Hematopoietic multipotent progenitor cell treated with erythropoietin and hydrocortisone succinate and interleukin-3 and kit ligand, for 8 days (in vitro differentiated cells): Measurements from ENCODE around the gene MMUT.
"Not testable (repeated sequence)": the region's sequence is repeated elsewhere in the genome, so short reads cannot be mapped to it uniquely, and the experiment has no call there.

Experiments used
- DNase-seq: peaks from one replicate; pipeline ENCODE4 v3.0.0-alpha.2; 2015

MMUT gene

DNA sequence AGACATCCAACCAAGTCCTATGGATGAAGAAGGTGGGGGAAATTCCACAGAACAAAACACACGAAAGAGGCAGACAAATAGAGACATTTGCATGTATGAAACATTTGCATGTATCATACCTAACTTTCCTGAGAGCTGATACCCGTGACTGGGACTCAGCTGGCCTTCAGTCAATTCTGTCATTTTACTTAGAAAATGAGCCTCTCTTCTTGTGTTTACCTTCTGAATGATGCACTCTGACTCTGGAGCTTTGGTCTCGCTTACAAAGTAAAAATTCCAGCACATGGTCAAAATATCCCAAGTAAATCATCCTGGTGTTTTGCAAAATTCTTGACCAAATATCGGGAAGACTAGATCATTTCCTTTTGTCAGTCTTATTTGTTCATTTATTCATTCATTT is 46.9 kb downstream of the MMUT start:
- no peak for DNase-seq

DNA sequence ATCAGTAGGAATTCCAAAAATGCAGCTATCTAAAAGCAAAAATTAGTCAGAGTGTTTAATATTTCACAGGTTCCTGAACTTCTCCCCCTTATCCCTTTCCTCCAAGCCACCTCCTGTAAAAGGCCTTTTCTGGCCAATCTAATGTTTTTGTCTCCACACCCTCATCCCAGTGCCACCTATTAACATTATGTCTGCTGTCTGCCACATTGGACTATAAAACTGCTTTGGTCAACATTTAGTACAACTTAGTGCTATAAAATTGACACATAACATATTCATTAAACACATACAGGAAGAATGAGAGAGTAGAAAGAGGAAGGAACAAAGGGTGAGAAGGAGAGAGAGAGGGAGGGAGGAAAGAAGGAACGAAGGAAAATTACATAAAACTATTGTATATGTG is 47.7 kb downstream of the MMUT start:
- no peak for DNase-seq

DNA sequence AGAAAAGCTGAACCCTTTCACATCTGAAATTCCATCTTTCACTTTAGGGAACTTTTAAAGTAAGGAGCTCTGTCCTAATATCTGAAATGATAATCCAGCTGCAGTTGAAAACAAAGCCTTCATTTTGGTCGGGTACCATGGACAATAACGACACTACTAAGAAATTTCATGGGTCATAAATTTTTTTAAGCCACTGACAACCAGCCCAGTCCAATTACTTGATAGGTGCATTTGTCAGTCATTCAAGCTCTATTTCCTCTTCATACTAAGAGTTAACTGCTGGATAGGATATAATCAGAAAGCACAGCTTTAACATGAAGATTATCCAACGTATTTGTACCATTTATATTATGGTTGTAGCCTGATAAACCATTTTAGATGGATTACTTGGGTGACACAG is 52.5 kb downstream of the MMUT start:
- no peak for DNase-seq

DNA sequence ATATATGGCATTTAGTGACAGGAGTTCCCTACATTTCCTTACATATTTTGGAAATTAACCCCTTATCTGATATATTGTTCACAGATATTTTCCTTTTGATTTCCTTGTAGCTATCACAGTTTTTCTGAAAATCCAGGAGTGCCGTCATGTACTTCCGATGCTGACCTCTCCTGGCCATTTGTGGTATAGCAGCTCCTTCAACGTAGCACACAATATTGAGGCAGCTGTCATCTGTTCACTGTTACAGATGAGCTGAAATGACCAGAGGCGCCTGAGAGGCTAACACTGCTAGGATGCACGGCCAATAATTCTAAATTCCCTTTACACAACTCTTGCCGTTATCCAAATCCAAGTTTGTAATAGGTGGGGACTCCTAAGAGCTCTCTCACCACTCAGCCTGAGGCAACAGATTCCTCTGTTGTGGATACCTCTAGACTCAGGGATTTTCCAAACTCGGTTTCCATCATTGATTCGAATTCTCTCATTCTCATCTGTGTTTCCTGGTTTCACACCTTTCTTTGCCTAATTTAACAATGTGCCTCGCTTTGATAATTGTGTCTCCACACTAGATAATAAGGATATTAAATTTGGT is 53.0 kb downstream of the MMUT start:
- DNase-seq, result peak; percentile 58

DNA sequence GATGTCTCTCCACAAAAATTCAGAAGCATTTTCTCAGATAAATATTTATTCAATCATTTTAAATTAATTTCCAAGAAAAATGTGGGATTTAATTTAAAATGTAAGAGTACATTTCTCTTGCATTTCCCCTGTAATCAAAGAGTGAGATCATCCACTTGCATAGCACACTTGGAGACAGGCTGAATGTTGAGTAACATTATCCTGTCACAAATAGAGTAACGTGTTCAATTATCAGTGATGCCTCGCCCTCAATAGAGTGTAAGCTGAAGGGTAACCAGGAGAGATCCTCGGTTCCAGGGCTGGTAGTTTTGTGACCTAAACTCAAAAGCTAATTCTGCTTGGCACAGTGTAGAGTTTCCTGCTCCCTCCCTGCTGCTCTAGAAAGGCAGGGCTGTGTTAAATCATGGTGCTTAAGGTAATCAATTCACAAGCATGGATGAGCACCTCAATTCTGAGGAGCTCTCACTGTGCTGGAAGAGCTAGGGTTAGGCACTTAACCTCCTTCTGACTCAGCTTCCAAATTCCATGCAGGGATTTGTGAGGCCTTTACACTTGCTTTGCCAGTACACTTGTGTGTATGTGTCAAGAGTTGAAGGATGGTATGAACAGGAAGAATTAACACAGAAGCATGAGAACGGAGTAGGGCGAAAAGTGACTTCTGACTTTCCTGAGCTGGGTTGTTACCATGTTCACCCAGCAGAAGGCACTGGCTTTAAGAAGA is 56.6 kb downstream of the MMUT start:
- DNase-seq, result no peak

DNA sequence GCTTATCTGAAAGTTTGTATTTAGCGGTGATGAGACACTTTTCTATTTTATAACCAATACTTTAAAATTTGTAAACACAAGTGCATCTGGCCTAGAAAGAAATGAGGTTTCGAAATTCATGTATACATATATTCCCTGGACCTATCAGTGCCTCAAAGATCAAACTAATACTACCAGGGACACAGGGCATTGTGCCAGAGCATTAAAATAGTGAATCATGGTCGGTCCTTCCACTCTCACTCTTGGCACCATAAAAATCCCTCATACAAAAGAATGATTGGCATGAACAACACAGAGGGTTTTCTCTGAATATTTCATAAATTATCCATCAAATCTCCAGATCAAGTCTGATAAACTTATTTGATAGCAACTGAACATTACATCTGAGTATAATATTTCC is 62.0 kb downstream of the MMUT start:
- DNase-seq, result no peak

DNA sequence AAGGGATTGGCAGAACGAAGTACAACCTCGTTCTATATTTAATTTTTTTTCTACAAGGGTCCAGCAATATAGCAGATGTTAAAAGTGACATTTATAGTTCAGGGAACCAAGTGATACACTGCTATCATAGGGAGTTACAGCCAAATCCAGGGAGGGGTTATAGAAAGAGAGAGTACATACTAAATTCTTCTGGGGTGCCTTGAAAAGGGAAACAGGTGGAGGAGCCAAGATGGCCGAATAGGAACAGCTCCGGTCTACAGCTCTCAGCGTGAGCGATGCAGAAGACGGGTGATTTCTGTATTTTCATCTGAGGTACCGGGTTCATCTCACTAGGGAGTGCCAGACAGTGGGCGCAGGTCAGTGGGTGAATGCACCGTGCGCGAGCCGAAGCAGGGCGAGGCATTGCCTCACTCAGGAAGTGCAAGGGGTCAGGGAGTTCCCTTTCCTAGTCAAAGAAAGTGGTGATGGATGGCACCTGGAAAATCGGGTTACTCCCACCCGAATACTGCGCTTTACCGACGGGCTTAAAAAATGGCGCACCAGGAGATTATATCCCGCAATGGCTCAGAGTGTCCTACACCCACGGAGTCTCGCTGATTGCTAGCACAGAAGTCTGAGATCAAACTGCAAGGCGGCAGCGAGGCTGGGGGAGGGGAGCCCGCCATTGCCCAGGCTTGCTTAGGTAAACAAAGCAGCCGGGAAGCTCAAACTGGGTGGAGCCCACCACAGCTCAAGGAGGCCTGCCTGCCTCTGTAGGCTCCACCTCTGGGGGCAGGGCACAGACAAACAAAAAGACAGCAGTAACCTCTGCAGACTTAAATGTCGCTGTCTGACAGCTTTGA is 76.2 kb downstream of the MMUT start:
- DNase-seq, result not testable (repeated sequence)

DNA sequence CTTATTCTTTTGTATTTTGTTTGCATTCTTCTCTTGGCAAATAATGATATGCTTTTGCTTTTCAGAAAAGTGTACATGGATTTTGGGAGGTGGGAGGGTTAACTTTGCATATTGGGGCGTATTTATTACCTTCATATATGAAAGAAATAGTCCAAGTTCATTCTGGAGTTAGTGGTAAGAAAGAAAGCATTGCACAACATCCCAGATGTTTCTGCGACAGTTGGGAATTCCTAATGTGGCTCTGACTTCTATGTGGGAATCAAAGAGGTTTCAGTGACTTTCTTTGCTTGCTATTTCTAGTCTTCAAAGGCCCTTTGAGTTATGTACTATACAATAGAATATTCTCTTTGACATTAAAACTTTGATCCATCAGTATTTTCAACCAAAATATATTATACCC is 78.1 kb downstream of the MMUT start:
- no peak for DNase-seq
